Heart right ventricle (tissue), 16 donors: ENCODE results near the gene CYP3A4. TPM values are rescaled to one million over a fixed set of nuclear protein-coding genes. Genes with fewer than 3 reads are reported as not detected.

Experiments
- ATAC-seq, 8 donors: fragments of 200-7000 bp; cut with Tn5 transposase; one replicate each; pipeline ENCODE4 v1.9.1; 2020; ENCODE audit warnings: mild to moderate bottlenecking in 8 of 8, moderate library complexity in 8 of 8, moderate number of reproducible peaks in 1 of 8
- DNase-seq, 2 donors: peaks; one replicate each; pipeline ENCODE4 v3.0.0-alpha.2; 2020
- H3K27ac ChIP-seq, 10 donors: fragments of 200-600 bp; sonication (generic) in 2 of 10; one replicate each; pipeline versions ENCODE4 v1.5.0 to v1.8.0; 2020 to 2022; ENCODE audit warnings: mild to moderate bottlenecking in 3 of 10
- H3K27me3 ChIP-seq, 7 donors: fragments of 200-600 bp; one replicate each; pipeline ENCODE4 v1.8.0; 2021 to 2022; ENCODE audit warnings: mild to moderate bottlenecking in 2 of 7
- H3K36me3 ChIP-seq, 9 donors: fragments of 200-600 bp; sonication (generic) in 1 of 9; one replicate each; pipeline versions ENCODE4 v1.5.0 to v1.8.0; 2020 to 2022; ENCODE audit warnings: mild to moderate bottlenecking in 2 of 9
- H3K4me1 ChIP-seq, 9 donors: fragments of 200-600 bp; sonication (generic) in 1 of 9; one replicate each; pipeline versions ENCODE4 v1.5.0 to v1.8.0; 2020 to 2022; ENCODE audit warnings: mild to moderate bottlenecking in 4 of 9
- H3K4me3 ChIP-seq, 10 donors: fragments of 200-600 bp; sonication (generic) in 2 of 10; one replicate each; pipeline versions ENCODE4 v1.5.0 to v1.8.0; 2020 to 2022; ENCODE audit warnings: mild to moderate bottlenecking in 7 of 10, moderate library complexity in 2 of 10
- H3K9me3 ChIP-seq, 11 donors: fragments of 200-600 bp in 10 of 11; sonication (generic) in 2 of 11; one replicate each; pipeline versions ENCODE4 v1.5.0 to v1.8.0; 2013 to 2022; ENCODE audit warnings: mild to moderate bottlenecking in 2 of 11, control low read depth in 1 of 11, moderate library complexity in 1 of 11
- WGBS, 2 donors: extraction: QIAGEN DNeasy Blood & Tissue Kit; methylation state at CpG; one replicate each; pipeline ENCODE4 v1.1.7; 2013; ENCODE audit warnings: inconsistent platforms in 1 of 2; 5-methylcytosine and 5-hydroxymethylcytosine counted together
- intact Hi-C, 10 donors: fragments of 100-400 bp; cut with DNase I; formaldehyde crosslinking; loops; one replicate each; pipeline versions ENCODE4 v1.11.1 to v1.14.2; 2022
- polyA plus RNA-seq, 2 donors: library from polyadenylated mRNA; stranded (reverse); fragments of 200-250 nt; gene quantifications; one replicate each; pipeline ENCODE4 v1.2.3, GENCODE V29; 2013
- total RNA-seq, 10 donors: library from RNA; stranded (reverse); fragmentation: NEBNext Ultra II Directional in 3 of 10; extraction: Animal tissue kit (Norgen Biotek cat#: 25700) in 3 of 10; gene quantifications; one replicate each; pipeline versions ENCODE4 v1.2.1 to v1.2.4, GENCODE V29; 2021 to 2023
- TF ChIP-seq, protein P1 (sequence below), 9 donors: fragments of 200-600 bp; sonication (generic) in 2 of 9; IDR thresholded peaks; one replicate each; pipeline versions ENCODE4 v1.5.0 to v1.8.0; 2021 to 2022; ENCODE audit warnings: antibody characterized with exemption in 9 of 9, mild to moderate bottlenecking in 5 of 9, moderate library complexity in 1 of 9
- donor health status: Arrhythmogenic right ventricular cardiomyopathy.
- donor health status: ischemic (EF 13 %, LVEDD 7.1; RV severe dilation, severe dysfunction).
- donor health status: healthy with polysubstance abuse.
- donor health status: DM: no; HTN: yes; CAD: no.
- donor health status: DM: no; HTN: no; CAD: no.
- donor health status: ischemic (EF 25% LVEDD 6.9; RV normal size, moderate dysfunction).
- donor health status: ischemic (EF 25% LVEDD 5.7; RV mildly dilated, moderate dysfunction).
- donor health status: healthy.
- donor health status: DM: yes; HTN: yes; CAD: no.
- donor health status: Ischemic cardiomyopathy.
- donor health status: ischemic (EF 35%, LVEDD 5.7; RV mildly dilated, moderate dysfunction).
- donor health status: nonischemic (EF 11% LVEDD 7.7; RV severe dilation, severe dysfunction).
- donor health status: DM: yes; HTN: yes; CAD: no.
- donor health status: PGD.
- donor health status: ischemic (EF 29% LVEDD 5.4; RV normal size, mild dysfunction).
- donor health status: nonischemic (EF 23%, LVEDD 6.1; RV moderate dilation, normal function).

Gene CYP3A4
- total and polyA plus RNA-seq, 12 donors, result not detected

- no peak for ATAC-seq
- H3K36me3 ChIP-seq, result no peaks in the 10 kb centered on the region
- TF ChIP-seq, protein P1, sequence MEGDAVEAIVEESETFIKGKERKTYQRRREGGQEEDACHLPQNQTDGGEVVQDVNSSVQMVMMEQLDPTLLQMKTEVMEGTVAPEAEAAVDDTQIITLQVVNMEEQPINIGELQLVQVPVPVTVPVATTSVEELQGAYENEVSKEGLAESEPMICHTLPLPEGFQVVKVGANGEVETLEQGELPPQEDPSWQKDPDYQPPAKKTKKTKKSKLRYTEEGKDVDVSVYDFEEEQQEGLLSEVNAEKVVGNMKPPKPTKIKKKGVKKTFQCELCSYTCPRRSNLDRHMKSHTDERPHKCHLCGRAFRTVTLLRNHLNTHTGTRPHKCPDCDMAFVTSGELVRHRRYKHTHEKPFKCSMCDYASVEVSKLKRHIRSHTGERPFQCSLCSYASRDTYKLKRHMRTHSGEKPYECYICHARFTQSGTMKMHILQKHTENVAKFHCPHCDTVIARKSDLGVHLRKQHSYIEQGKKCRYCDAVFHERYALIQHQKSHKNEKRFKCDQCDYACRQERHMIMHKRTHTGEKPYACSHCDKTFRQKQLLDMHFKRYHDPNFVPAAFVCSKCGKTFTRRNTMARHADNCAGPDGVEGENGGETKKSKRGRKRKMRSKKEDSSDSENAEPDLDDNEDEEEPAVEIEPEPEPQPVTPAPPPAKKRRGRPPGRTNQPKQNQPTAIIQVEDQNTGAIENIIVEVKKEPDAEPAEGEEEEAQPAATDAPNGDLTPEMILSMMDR (IDR thresholded peaks at IDR 0.05), result no peak
- no peaks in the 10 kb centered on the region for H3K4me1 ChIP-seq
- intact Hi-C loops, result loop anchor here in 1 of 10 donors (10.0 kb wide), 1 partner anchor 56 kb away; no protein-coding TSS in a partner anchor
- no peak for DNase-seq
- no peak overlapping the region for H3K27ac ChIP-seq
- no peak overlapping the region for H3K4me3 ChIP-seq
- no peaks in the 10 kb centered on the region for H3K27me3 ChIP-seq
- WGBS, 2 donors, result 62 to 64% methylated on average over 5 of the region's 5 CpGs
- H3K9me3 ChIP-seq, result peaks cover 0 to 10% (median 0%) of the 10 kb centered on the region in 11 donors
Observed at GRCh38 chr7:99720800-99721595, 63.0 kb downstream of the CYP3A4 start.

GRCh38 chr7:99719996-99720769 is 63.8 kb downstream of the CYP3A4 start:
- Histone ChIP-seq H3K9me3 (peaks cover 0 to 10% (median 0%) of the 10 kb centered on the region in 11 donors), H3K36me3 (no peaks in the 10 kb centered on the region), H3K27ac (no peak overlapping the region), H3K4me3 (no peak overlapping the region), H3K27me3 (no peaks in the 10 kb centered on the region), H3K4me1 (no peaks in the 10 kb centered on the region)
- WGBS, 2 donors, result 53 to 66% methylated on average over 4 of the region's 4 CpGs
- DNase-seq, result no peak
- no peak for ATAC-seq
- TF ChIP-seq, protein P1 (IDR thresholded peaks at IDR 0.05), result no peak
- intact Hi-C loops, result loop anchor here in 1 of 10 donors (10.0 kb wide), 1 partner anchor 55 kb away; no protein-coding TSS in a partner anchor

DNA sequence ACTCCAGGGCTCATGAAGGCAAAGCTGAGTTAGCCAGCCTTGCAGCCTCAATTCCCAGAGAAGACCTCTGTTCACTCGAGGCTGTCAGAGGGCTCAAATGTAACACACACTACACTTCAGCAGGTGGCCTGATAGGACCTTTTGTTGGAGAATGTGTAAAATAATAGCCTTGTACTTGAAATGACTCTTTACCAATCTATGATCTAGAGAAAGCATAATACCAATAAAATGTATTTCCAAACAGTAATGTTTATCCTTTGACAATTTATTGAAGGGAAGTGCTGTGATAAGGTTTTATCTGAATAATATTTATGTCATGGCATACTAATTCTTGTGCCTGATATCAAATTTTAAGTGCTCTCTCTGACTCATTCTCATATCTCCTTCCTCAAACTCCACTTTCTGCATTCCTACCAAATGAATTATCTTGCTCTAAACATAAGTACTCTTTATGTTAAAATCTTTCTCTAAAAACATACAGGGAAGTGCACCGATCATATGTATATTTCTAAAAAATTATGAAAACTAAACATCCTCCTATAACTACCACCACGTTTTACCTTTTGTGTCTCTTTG is 69.9 kb downstream of the CYP3A4 start:
- no peaks in the 10 kb centered on the region for H3K4me1 ChIP-seq
- 70 to 74% methylated on average over 3 of the region's 3 CpGs for WGBS, 2 donors
- H3K36me3 ChIP-seq, result peaks cover 0 to 15% (median 0%) of the 10 kb centered on the region in 9 donors
- no peak overlapping the region for H3K4me3 ChIP-seq
- no peak for DNase-seq
- H3K9me3 ChIP-seq, result peaks cover 0 to 18% (median 0%) of the 10 kb centered on the region in 11 donors
- intact Hi-C loops, result no loop called here
- TF ChIP-seq, protein P1 (IDR thresholded peaks at IDR 0.05), result no peak
- no peaks in the 10 kb centered on the region for H3K27me3 ChIP-seq
- no peak for ATAC-seq
- H3K27ac ChIP-seq, result no peak overlapping the region
